ENCODE data around the gene SMIM21. TPM values are rescaled to one million over a fixed set of nuclear protein-coding genes. Genes with fewer than 3 reads are reported as not detected.

The SMIM21 gene
- polyA plus RNA-seq, 1 donor (not counting 4 experiments of a cell fraction or from before 2014, with no cell fraction given): not detected

DNA sequence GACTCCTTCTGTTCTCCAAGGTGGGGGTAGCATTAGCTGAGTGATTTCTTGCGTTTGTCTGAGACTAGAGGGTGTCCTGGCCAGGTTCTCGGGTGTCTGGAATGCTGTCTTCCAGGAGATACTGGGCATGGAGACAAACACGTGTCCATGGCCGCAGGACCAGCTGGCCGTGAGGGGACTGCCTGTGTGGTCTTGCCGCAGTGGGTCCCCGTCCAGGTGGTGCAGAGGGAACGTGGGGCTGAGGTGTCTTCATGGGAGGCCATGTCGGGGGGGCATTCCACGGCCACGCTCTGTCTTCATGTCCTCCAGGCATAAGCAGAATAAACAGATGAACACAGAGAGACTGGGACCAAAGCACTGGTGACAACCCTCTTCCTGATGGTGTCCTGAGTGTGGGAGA is 66.6 kb downstream of the SMIM21 start:
- Histone ChIP-seq H3K27me3 (ENCODE audit: control insufficient read depth, extremely low read depth, insufficient read depth, low read length) (no peaks in the 10 kb centered on the region), H3K9me1 (ENCODE audit: control insufficient read depth, extremely low read depth, insufficient read depth, low read length) (no peaks in the 10 kb centered on the region), H3K9me3 (ENCODE audit: control insufficient read depth, low read depth, low read length) (peaks cover 2% of the 10 kb centered on the region), H2AFZ (ENCODE audit: control insufficient read depth, low read length) (no peak overlapping the region), H3K27ac (ENCODE audit: control insufficient read depth, insufficient read depth, low read length) (no peak overlapping the region), H3K79me2 (ENCODE audit: control insufficient read depth, insufficient read depth, low read length) (no peaks in the 10 kb centered on the region), H3K36me3 (ENCODE audit: control insufficient read depth in 2 of 2, extremely low read depth in 1 of 2, insufficient read depth in 2 of 2, low read length in 2 of 2) (no peaks in the 10 kb centered on the region), H3K4me1 (ENCODE audit: control insufficient read depth, extremely low read depth, insufficient read depth, low read length) (no peaks in the 10 kb centered on the region), H3K4me3 (ENCODE audit: control insufficient read depth in 2 of 3, extremely low read depth in 1 of 3, insufficient read depth in 2 of 3, low read depth in 1 of 3, low read length in 3 of 3) (no peak overlapping the region), H4K20me1 (ENCODE audit: control insufficient read depth, extremely low read depth, insufficient read depth, low read length) (no peaks in the 10 kb centered on the region), H3K9ac (ENCODE audit: control insufficient read depth, extremely low read depth, insufficient read depth, low read length) (no peak overlapping the region), H3K4me2 (ENCODE audit: control insufficient read depth, extremely low read depth, insufficient read depth, low read depth, low read length) (no peak overlapping the region)
- DNase-seq (ENCODE audit: low read depth, low spot score) (no peak), FAIRE-seq (no peak)
- dilution Hi-C loops (cut with MboI; ENCODE audit: extremely low pct_ligation_motif_present, low sequenced_read_pairs): no loop called here
- TF ChIP-seq, protein P1, sequence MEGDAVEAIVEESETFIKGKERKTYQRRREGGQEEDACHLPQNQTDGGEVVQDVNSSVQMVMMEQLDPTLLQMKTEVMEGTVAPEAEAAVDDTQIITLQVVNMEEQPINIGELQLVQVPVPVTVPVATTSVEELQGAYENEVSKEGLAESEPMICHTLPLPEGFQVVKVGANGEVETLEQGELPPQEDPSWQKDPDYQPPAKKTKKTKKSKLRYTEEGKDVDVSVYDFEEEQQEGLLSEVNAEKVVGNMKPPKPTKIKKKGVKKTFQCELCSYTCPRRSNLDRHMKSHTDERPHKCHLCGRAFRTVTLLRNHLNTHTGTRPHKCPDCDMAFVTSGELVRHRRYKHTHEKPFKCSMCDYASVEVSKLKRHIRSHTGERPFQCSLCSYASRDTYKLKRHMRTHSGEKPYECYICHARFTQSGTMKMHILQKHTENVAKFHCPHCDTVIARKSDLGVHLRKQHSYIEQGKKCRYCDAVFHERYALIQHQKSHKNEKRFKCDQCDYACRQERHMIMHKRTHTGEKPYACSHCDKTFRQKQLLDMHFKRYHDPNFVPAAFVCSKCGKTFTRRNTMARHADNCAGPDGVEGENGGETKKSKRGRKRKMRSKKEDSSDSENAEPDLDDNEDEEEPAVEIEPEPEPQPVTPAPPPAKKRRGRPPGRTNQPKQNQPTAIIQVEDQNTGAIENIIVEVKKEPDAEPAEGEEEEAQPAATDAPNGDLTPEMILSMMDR (optimal IDR thresholded peaks at IDR 0.05 in 1 of 3, IDR thresholded peaks at IDR 0.05 in 1 of 3, conservative IDR thresholded peaks at IDR 0.05 in 1 of 3; ENCODE audit: extremely low read depth in 1 of 3, insufficient read depth in 2 of 3, low read length in 3 of 3): no peak
- no peak for TF ChIP-seq EZH2 (IDR thresholded peaks at IDR 0.05; ENCODE audit: low read length)

DNA sequence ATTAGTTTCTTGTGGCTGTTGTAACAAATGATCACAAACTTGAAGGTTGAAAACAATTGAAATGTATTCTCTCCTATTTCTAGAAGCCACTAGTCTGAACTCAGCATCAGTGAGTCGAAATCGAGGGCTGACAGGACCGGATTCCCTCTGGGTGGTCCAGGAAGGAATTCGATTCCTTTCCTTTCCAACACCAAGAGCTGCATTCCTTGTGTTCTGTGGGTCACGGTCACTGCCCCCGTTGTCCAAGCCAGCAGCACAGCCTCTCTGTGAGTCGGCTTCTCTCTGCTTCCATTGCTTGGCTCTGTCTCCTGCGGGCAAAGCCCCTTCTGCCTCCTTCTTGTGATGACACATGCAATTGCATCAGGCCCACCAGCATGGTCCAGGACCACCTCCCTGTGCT is 67.3 kb downstream of the SMIM21 start:
- H3K27me3 ChIP-seq (ENCODE audit: control insufficient read depth, extremely low read depth, insufficient read depth, low read length): no peaks in the 10 kb centered on the region

More for the DNA sequence above, 67.3 kb downstream of the SMIM21 start:
- DNase-seq (ENCODE audit: low read depth, low spot score) (no peak), FAIRE-seq (no peak)
- Histone ChIP-seq H3K9ac (ENCODE audit: control insufficient read depth, extremely low read depth, insufficient read depth, low read length) (no peak overlapping the region), H3K9me1 (ENCODE audit: control insufficient read depth, extremely low read depth, insufficient read depth, low read length) (no peaks in the 10 kb centered on the region), H3K27ac (ENCODE audit: control insufficient read depth, insufficient read depth, low read length) (no peak overlapping the region), H3K79me2 (ENCODE audit: control insufficient read depth, insufficient read depth, low read length) (no peaks in the 10 kb centered on the region), H3K4me3 (ENCODE audit: control insufficient read depth in 2 of 3, extremely low read depth in 1 of 3, insufficient read depth in 2 of 3, low read depth in 1 of 3, low read length in 3 of 3) (no peak overlapping the region), H4K20me1 (ENCODE audit: control insufficient read depth, extremely low read depth, insufficient read depth, low read length) (no peaks in the 10 kb centered on the region), H3K4me1 (ENCODE audit: control insufficient read depth, extremely low read depth, insufficient read depth, low read length) (no peaks in the 10 kb centered on the region), H3K36me3 (ENCODE audit: control insufficient read depth in 2 of 2, extremely low read depth in 1 of 2, insufficient read depth in 2 of 2, low read length in 2 of 2) (no peaks in the 10 kb centered on the region), H2AFZ (ENCODE audit: control insufficient read depth, low read length) (no peak overlapping the region), H3K9me3 (ENCODE audit: control insufficient read depth, low read depth, low read length) (peaks cover 2% of the 10 kb centered on the region), H3K4me2 (ENCODE audit: control insufficient read depth, extremely low read depth, insufficient read depth, low read depth, low read length) (no peak overlapping the region)
- no peak for TF ChIP-seq EZH2 (IDR thresholded peaks at IDR 0.05; ENCODE audit: low read length)
- TF ChIP-seq, protein P1 (optimal IDR thresholded peaks at IDR 0.05 in 1 of 3, IDR thresholded peaks at IDR 0.05 in 1 of 3, conservative IDR thresholded peaks at IDR 0.05 in 1 of 3; ENCODE audit: extremely low read depth in 1 of 3, insufficient read depth in 2 of 3, low read length in 3 of 3): no peak
- dilution Hi-C loops (cut with MboI; ENCODE audit: extremely low pct_ligation_motif_present, low sequenced_read_pairs): no loop called here

Other genes starting within 250 kb of the SMIM21 start
- gene PTGR3, start 218.6 kb downstream of the SMIM21 start, polyA plus RNA-seq: 22.2 to 25.2 TPM (median 22.5 TPM) in 3 replicates
- gene TSHZ1, start 216.9 kb downstream of the SMIM21 start, polyA plus RNA-seq: 1.3 to 2.2 TPM (median 1.6 TPM) in 3 replicates